Medulla oblongata (tissue), 1 donor: ENCODE measurements around the gene FAM236A.
"Not testable (repeated sequence)": the region's sequence is repeated elsewhere in the genome, so short reads cannot be mapped to it uniquely, and the experiment has no call there.

Experiments used
- DNase-seq: peaks from one replicate; pipeline ENCODE4 v3.0.0-alpha.2; 2015; ENCODE audit errors: extremely low spot score

The FAM236A gene

GRCh38 chrX:72937906-72938305 is at the start of gene FAM236A:
TSS of gene FAM236A (plus strand) at chrX:72938206. CDS start at chrX:72938263, 57 bp downstream.
- DNase-seq = not testable (repeated sequence)

DNA sequence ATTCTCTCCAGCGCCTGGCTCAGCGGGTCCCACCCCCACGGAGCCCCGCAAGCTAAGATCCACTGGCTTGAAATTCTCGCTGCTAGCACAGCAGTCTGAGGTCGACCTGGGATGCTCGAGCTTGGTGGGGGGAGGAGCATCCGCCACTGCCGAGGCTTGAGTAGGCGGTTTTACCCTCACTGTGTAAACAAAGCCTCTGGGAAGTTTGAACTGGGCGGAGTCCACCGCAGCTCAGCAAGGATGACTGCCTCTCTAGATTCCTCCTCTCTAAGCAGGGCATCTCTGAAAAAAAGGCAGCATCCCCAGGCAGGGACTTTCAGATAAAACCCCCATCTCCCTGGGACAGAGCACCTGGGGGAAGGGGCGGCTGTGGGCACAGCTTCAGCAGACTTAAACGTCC is 48.3 kb upstream of the FAM236A start:
- not testable (repeated sequence) for DNase-seq

GRCh38 chrX:72912315-72912714 is 25.7 kb upstream of the FAM236A start, which contains the start of gene FAM236C:
TSS of gene FAM236C (plus strand) at chrX:72912615. CDS start at chrX:72912715, 100 bp downstream.
- DNase-seq = not testable (repeated sequence)

- DNase-seq = not testable (repeated sequence)
These were observed 21.9 kb upstream of the FAM236A start for GRCh38 chrX:72916096-72916495.

DNA sequence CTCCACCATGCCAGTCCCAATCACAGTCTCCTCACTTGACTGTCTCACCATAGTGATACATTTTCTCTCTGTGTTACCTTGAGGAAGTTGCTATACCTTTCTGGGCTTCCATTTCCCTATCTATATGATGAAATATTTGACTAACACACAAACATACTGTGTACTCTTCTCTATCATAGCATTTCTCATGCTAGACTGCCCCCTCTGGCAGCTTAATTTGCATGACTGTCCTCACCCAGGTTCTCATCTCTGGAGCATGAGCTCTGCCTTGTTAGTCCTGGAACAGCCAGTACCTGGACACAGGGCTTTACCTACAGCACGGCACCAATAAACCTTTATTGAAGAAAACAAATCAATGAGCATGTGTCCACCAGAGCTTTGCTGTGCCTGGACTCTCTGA is 5.7 kb upstream of the FAM236A start:
- DNase-seq = not testable (repeated sequence)

- DNase-seq = not testable (repeated sequence)
These were observed 1.6 kb upstream of the FAM236A start for GRCh38 chrX:72936455-72936854.

DNA sequence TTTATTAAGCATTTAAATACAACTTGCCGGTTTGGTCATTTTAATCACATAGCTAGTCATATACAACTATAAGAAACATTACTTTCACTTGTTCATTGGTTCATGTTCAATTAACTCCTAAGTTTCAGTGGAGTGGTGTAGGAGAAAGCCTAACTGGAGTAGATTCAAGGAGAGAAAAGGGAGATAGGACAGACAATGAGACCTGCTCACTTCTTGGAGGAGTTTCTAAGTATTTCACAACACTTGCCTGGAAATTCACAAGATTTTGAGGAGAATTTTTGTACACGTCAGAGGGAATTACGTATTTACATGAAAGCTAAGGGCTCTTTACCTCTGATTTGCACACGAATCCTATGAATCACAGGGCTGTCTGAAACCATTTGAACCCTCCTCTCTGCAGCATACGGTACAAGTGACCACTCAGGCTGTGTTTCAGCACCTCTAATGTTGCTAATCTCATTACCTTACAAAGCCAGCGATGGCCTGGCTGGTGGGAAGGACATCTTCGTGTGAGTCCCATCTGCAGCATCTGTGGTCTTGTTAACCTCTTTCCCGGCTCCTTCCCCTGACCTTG is 1.0 kb upstream of the FAM236A start:
- DNase-seq = not testable (repeated sequence)

DNA sequence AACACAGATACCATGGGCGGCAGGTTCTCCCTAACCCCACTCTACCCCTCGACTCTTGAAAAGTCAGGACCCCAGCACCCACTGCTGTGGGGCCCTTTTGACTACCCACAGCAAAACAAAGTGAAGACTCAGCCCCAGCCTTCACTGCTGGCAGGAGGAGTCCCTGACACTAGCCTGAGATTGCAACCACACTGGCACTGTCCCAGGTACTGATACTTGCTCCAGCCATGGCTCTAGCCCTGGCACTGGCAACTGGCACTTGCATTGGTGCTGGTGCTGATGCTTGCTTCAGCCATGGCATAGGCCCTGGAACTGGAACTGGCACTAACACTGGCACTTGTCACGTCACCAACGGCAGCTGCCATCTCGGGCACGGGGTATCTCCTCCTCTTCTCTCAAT is 4.3 kb downstream of the FAM236A start:
- DNase-seq = not testable (repeated sequence)

GRCh38 chrX:72943035-72943818 is 5.2 kb downstream of the FAM236A start:
- DNase-seq = not testable (repeated sequence)

DNA sequence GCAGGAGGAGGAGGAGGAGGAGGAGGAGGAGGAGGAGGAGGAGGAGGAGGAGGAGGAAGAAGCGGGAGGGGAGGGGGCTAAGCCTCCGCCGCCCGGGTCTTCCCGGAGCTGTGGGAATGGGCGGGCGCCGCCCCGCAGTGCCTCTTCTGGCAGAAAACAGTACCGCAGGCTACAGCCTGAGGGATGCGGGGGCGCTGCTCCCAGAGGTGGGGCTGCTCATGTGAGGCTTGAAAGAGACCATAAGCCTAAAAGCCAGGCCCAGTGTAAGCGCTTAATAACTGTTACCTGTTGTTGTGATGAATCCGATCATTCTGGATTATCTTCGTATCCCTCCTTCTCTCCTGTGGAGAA is 5.8 kb downstream of the FAM236A start, which contains the start of gene DMRTC1:
Gene DMRTC1 (minus strand): TSS at position 19 of the 351 bp plus-strand sequence. CDS start 68,143 bp downstream, outside the sequence.
- DNase-seq = not testable (repeated sequence)

DNA sequence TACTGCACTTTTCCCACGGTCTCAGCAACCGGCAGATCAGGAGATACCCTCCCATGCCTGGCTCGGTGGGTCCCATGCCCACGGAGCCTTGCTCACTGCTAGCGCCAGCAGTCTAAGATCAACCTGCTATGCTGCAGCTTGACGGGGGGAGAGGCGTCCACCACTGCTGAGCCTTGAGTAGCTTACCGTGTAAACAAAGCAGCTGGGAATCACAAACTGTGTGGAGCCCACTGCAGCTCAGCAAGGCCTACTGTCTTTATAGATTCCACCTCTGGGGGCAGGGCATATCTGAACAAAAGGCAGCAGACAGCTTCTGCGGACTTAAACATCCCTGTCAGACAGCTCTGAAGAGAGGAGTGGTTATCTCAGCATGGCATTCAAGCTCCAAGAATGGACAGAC is 22.0 kb downstream of the FAM236A start:
- DNase-seq = not testable (repeated sequence)

DNA sequence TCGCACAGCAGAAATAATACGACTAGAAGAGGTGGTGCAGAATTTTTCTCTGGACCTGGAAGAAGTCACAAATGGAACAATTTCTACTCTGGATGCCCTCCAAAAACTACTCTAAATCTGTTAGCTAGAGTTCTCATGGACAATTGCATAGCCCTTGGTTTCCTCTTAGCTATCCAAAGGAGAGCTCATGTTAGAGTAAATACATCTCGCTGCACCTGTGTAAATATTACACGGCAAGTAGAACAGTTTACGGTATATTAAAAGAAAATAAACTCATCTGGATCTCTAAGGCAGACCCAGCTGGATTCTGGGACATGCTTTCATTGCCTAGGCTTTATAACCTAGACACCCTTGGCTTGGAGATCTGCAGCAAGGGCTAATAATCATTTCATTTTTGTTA is 33.9 kb downstream of the FAM236A start:
- DNase-seq = not testable (repeated sequence)

GRCh38 chrX:72974885-72975284 is 36.9 kb downstream of the FAM236A start:
- not testable (repeated sequence) for DNase-seq

DNA sequence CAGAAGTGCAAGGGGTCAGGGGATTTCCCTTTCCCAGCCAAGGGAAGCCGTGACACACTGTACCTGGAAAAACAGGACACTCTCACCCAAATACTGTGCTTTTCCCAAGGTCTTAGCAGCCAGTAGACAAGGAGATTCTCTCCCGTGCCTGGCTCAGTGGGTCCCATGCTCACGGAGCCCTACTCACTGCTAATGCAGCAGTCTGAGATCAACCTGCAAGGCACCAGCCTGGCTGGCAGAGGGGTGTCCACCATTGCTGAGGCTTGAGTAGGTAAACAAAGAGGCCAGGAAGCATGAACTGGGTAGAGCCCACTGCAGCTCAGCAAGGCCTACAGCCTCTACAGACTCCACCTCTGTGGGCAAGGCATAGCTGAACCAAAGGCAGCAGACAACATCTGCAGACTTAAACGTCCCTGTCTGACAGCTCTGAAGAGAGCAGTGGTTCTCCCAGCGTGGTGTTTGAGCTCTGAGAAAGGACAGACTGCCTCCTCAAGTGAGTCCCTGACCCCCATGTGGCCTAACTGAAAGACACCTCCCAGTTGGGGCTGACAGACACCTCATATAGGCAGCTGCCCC is 43.0 kb downstream of the FAM236A start:
- not testable (repeated sequence) for DNase-seq
